SK-N-MC (cell line): ENCODE results near the gene PHTF2.

ENCODE experiments used
- DNase-seq: peaks from one replicate; pipeline ENCODE4 v3.0.0-alpha.2; 2011; ENCODE audit warnings: low read depth, low spot score
- H3K27ac ChIP-seq: fragments of 200-600 bp; sonication (generic); 2 replicates; pipeline ENCODE4 v1.5.1; 2016; ENCODE audit warnings: mixed run types
- H3K36me3 ChIP-seq: fragments of 200-600 bp; sonication (generic); 2 replicates; pipeline ENCODE4 v1.6.1; 2017; ENCODE audit warnings: antibody characterized with exemption, low read length, mixed read lengths; ENCODE audit not compliant: insufficient read depth
- H3K4me3 ChIP-seq: fragments of 200-600 bp; sonication (generic); 2 replicates; pipeline ENCODE4 v1.5.1; 2016
- H3K9ac ChIP-seq: fragments of 200-600 bp; sonication (generic); 2 replicates; pipeline ENCODE4 v1.8.0; 2017; ENCODE audit warnings: mixed run types, mixed read lengths; ENCODE audit not compliant: insufficient read length
- H3K9me3 ChIP-seq: fragments of 200-600 bp; sonication (generic); 2 replicates; pipeline ENCODE4 v1.6.1; 2017; ENCODE audit warnings: low read depth, mild to moderate bottlenecking, antibody characterized with exemption, low read length, moderate library complexity, mixed read lengths
- EZH2 ChIP-seq: fragments of 200-600 bp; sonication (generic); IDR thresholded peaks from one replicate; pipeline ENCODE4 v1.6.1; 2017; ENCODE audit warnings: antibody characterized with exemption
- FOXP2 ChIP-seq: optimal IDR thresholded peaks from 2 replicates; pipeline ENCODE3; 2011; ENCODE audit warnings: mild to moderate bottlenecking, moderate library complexity; ENCODE audit not compliant: insufficient read depth; ENCODE audit errors: extremely low read length, control extremely low read depth
- POLR2AphosphoS5 ChIP-seq: IDR thresholded peaks from 2 replicates; pipeline ENCODE4 v1.6.1; 2012; ENCODE audit warnings: mild to moderate bottlenecking, low read depth, low read length, borderline replicate concordance

The PHTF2 gene

GRCh38 chr7:77846317-77847092 is 47.9 kb downstream of the PHTF2 start:
- TF ChIP-seq FOXP2 (no peak), EZH2 (no peak), POLR2AphosphoS5 (no peak)
- no peak overlapping the region for H3K9ac ChIP-seq
- no peak overlapping the region for H3K27ac ChIP-seq
- no peak for DNase-seq
- H3K4me3 ChIP-seq, result no peak overlapping the region
- no peaks in the 10 kb centered on the region for H3K36me3 ChIP-seq
- no peaks in the 10 kb centered on the region for H3K9me3 ChIP-seq

- H3K27ac ChIP-seq, result no peak overlapping the region
- no peak overlapping the region for H3K9ac ChIP-seq
- no peak for DNase-seq
- no peaks in the 10 kb centered on the region; the same call in 1 of the 2 replicates for H3K36me3 ChIP-seq
- TF ChIP-seq FOXP2 (no peak), POLR2AphosphoS5 (no peak), EZH2 (no peak)
- H3K4me3 ChIP-seq, result no peak overlapping the region
- no peaks in the 10 kb centered on the region for H3K9me3 ChIP-seq
Observed at GRCh38 chr7:77855371-77856083, 57.0 kb downstream of the PHTF2 start.

GRCh38 chr7:77858278-77858677 is 59.7 kb downstream of the PHTF2 start:
- no peak overlapping the region for H3K4me3 ChIP-seq
- H3K9me3 ChIP-seq, result no peaks in the 10 kb centered on the region
- H3K9ac ChIP-seq, result no peak overlapping the region
- no peak for DNase-seq
- no peaks in the 10 kb centered on the region; the same call in 1 of the 2 replicates for H3K36me3 ChIP-seq
- TF ChIP-seq POLR2AphosphoS5 (no peak), FOXP2 (no peak), EZH2 (no peak)
- H3K27ac ChIP-seq, result no peak overlapping the region

GRCh38 chr7:77859343-77859742 is 60.8 kb downstream of the PHTF2 start:
- no peak for DNase-seq
- TF ChIP-seq EZH2 (no peak), FOXP2 (no peak), POLR2AphosphoS5 (no peak)
- Histone ChIP-seq H3K4me3 (no peak overlapping the region), H3K9ac (no peak overlapping the region), H3K9me3 (no peaks in the 10 kb centered on the region), H3K36me3 (no peaks in the 10 kb centered on the region; the same call in 1 of the 2 replicates), H3K27ac (no peak overlapping the region)

- H3K27ac ChIP-seq, result no peak overlapping the region
- DNase-seq, result no peak
- TF ChIP-seq POLR2AphosphoS5, result no peak
- TF ChIP-seq EZH2, result no peak
- no peak for TF ChIP-seq FOXP2
- no peak overlapping the region for H3K4me3 ChIP-seq
- H3K9me3 ChIP-seq, result no peaks in the 10 kb centered on the region
- H3K9ac ChIP-seq, result no peak overlapping the region
- H3K36me3 ChIP-seq, result no peaks in the 10 kb centered on the region
Observed at GRCh38 chr7:77862691-77863090, 64.1 kb downstream of the PHTF2 start.

GRCh38 chr7:77863860-77864259 is 65.3 kb downstream of the PHTF2 start:
- no peak overlapping the region for H3K4me3 ChIP-seq
- H3K9ac ChIP-seq, result no peak overlapping the region
- no peaks in the 10 kb centered on the region for H3K9me3 ChIP-seq
- TF ChIP-seq FOXP2 (no peak), POLR2AphosphoS5 (no peak), EZH2 (no peak)
- H3K27ac ChIP-seq, result no peak overlapping the region
- DNase-seq, result no peak
- no peaks in the 10 kb centered on the region for H3K36me3 ChIP-seq

- H3K36me3 ChIP-seq, result no peaks in the 10 kb centered on the region
- H3K4me3 ChIP-seq, result no peak overlapping the region
- H3K9me3 ChIP-seq, result no peaks in the 10 kb centered on the region
- H3K27ac ChIP-seq, result peak overlapping the region; percentile 43
- DNase-seq, result no peak
- TF ChIP-seq FOXP2, result no peak
- TF ChIP-seq EZH2, result no peak
- TF ChIP-seq POLR2AphosphoS5, result no peak
- no peak overlapping the region for H3K9ac ChIP-seq
Observed at GRCh38 chr7:77866370-77866769, 67.8 kb downstream of the PHTF2 start.

GRCh38 chr7:77866786-77867536 is 68.4 kb downstream of the PHTF2 start:
- Histone ChIP-seq H3K27ac (peak overlapping the region; percentile 43), H3K4me3 (no peak overlapping the region), H3K9me3 (no peaks in the 10 kb centered on the region), H3K9ac (no peak overlapping the region), H3K36me3 (no peaks in the 10 kb centered on the region)
- peak; percentile 37 for DNase-seq
- TF ChIP-seq EZH2 (no peak), POLR2AphosphoS5 (no peak), FOXP2 (no peak)
